CD4-positive, alpha-beta T cell treated with Interleukin-12 subunit alpha and Interleukin-12 subunit beta, for 1 hour (primary cell): ENCODE measurements around the gene OSBP2.
"Not testable (repeated sequence)": the region's sequence is repeated elsewhere in the genome, so short reads cannot be mapped to it uniquely, and the experiment has no call there.

Experiments
- DNase-seq: peaks from one replicate; pipeline ENCODE4 v3.0.0-alpha.2; 2020

OSBP2 gene

DNA sequence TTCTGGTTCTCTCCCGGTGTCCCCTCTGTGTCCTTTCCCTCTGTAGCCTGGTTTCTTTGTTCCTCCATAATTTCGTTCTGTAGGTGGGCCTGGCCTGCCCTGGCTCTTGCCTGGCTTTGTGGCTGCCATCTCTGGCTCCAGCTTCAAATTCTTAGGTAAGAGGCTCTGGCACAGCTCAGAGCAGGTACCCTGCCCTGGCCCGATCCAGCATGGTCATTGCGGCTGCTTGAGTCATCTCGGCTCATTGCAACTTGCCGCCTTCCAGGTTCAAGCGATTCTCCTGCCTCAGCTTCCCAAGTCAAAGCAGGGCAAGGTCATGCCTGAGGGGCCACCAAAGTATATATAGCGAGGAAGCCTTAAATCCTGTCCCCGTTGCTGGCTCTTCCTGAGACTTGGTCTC, 76.0 kb downstream of the OSBP2 start:
- no peak for DNase-seq

DNA sequence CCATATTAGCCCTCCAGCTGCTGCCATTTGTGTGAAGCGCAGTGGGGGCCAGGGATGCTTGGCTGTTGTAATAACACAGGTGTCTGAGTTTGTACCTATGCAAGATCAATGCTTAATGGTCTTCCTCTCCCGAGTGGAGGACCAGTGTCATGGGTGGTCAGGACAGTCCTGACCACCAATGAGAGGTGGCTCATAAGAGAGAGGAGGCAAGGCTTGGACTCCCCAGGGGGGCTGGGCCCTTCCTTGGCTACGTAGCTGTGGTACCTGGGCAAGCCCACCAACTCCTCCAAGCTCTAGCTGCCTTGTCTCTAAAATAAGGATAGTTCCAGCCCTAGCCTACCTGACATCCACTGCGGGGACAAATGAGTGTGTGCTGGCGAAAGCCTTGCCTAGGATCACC, 79.2 kb downstream of the OSBP2 start:
- no peak for DNase-seq

DNA sequence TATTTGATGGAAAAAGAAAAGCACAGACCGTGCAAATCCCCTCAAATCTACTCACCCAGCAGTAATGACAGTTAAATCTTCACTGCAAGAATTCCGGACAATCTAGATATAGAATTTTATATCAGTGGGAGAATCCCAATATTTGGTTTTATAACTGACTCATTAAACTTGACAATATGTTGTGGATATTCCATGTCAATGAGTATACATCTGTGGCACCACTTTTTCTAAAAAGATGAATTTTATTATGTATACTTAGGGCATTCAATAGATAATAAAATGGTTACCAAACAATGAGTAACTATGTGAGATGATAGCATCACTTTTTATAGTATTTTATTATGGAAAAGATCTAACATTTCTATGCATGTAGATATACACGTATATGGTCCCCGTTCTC, 79.9 kb downstream of the OSBP2 start:
- no peak for DNase-seq

DNA sequence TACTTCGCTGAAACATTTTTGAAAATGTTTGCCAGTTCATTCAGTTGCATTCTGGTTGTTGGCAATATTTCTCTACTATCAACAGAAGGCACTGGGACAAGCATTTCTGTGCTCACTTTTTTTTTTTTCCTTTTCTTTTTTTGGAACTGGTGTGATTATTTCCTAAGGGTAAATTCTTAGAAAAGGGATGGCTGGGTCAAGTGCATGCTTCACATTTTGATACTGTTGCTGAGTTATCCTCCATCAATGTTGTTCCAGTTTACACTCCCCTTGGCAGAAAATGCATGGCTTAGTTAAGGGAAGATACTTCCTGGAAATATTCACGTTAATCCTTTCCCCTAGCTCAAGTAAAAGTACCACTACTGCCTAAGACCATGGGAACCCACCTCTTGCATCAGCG, 81.8 kb downstream of the OSBP2 start:
- DNase-seq = no peak

DNA sequence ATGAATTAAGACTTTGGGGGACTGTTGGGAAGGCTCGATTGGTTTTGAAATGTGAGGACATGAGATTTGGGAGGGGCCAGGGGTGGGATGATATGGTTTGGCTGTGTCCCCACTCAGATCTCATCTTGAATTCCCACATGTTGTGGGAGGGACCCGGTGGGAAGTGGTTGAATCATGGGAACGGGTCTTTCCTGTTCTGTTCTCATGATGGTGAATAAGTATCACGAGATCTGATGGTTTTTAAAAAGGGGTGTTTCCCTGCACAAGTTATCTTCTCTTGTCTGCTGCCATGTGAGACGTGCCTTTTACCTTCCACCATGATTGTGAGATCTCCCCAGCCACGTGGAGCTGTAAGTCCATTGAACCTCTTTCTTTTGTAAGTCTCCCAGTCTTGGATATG, 82.5 kb downstream of the OSBP2 start:
- DNase-seq = not testable (repeated sequence)

DNA sequence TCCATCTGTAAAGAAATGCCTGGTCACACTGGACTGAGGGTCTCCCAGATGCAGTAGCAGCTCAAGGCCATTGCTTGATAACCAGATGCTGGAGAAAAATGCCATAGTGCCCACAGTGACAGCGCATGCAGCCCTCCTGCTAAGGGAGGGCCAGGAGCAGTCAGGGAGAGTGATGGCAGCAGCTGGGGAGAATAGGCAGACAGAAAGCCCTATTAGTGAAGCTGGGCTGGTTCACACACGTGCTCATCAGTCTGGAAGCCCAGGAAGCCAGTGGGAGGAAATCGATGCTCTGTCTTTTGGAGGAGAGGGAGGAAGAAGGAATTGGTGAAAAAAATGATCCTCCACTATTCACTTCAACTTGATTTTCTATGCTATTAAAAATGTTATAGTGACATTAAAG, 82.9 kb downstream of the OSBP2 start:
- DNase-seq = no peak

DNA sequence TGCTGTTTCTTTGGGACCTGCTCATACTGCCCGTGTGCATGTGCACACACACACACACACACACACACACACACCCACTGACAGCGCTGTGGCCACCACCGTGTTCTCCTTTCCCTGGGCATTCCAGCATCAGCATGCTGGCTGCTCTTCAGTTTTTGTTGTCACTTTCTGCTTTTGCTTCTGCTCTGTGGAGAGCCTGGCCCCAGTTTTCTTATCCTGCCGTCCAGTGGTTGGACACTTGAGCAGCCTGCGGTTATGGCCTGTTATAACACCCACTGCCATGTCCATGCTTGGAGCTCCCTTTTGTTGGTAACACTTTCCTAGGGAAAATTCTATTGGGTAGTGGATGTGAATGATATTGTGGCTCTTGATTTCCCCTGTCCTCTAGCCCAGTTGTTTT, 83.6 kb downstream of the OSBP2 start:
- DNase-seq = no peak

DNA sequence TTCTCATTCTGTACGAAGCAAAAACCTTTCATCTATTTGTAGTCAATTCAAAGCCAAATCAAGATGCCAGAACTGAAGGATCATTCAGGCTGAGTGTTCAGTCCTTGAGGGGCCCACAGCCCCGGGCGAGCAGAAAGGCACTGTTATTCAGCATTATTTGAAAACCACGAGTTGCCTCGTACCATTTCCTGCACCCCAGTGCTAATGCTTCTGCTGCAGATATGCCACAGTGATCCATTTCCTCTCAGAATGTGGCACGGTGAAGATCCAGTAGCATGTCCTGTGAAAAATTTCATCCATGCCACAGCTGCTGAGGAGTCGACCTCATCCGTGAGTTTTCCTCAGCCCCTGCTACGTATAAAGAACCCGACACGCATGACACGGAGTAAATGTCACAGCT, 85.4 kb downstream of the OSBP2 start:
- no peak for DNase-seq

DNA sequence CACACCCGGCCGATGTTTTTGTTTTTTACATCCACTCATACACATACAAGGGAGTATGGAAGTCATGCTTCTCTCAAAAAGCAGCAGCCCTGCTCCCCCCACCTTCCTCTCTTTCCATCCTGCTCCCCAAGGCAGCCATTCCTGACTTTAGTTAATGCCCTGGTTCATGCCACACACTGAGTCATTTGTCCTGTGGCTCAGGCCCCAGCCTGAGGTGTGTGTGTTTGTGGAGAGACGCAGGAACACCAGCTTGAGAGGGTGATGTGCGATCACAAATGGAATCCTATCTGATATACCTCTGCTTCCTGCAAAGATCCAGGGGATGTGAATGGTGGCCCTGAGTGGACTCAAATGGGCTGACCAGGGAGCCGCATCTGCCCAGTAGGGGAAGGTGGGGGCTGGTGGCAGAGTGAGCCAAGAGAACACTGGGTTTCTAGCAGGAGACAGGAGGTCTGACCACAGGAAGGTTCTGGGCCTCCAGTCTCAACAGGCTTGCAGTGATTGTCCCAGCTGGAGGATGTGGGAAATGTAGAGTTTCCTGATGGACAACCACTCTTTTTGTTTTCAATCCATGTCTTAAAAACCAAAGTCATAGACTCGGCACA, 86.7 kb downstream of the OSBP2 start:
- DNase-seq = no peak

DNA sequence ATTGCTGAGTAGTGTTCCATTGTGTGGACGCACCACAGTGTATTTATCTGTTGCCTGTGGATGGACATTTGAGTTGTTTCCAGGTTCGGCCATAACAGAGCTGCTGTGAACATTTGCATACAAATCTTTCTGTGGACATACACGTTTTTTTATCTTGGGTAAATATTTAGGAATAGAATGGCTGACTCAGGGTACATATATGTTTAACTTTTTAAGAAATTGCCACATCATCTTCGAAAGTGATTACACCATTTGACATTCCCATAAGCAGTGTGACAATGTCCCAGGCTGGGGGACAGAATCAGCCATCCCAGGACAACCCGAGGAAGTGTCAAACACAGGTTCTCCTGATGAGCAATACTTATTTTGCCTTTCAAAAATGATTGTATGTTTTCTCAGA, 87.9 kb downstream of the OSBP2 start:
- DNase-seq = no peak

DNA sequence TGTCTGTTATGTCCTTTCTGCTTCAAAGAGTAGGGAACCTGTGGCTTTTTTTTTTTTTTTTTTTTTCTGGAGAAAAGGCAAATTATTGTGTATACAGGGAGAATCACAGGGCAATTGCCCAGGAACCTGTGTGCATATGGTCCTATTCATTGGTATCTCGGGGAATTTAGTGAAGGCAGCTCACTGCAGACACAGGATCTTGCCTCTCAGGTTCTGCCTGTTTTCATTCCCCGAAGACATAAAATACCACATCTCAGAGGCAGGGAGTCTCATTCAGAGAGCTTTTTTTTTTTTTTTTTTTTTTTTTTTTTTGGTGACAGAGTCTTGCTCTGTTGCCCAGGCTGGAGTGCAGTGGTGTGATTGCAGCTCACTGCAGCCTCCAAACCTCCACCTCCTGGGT, 88.3 kb downstream of the OSBP2 start:
- DNase-seq = no peak

DNA sequence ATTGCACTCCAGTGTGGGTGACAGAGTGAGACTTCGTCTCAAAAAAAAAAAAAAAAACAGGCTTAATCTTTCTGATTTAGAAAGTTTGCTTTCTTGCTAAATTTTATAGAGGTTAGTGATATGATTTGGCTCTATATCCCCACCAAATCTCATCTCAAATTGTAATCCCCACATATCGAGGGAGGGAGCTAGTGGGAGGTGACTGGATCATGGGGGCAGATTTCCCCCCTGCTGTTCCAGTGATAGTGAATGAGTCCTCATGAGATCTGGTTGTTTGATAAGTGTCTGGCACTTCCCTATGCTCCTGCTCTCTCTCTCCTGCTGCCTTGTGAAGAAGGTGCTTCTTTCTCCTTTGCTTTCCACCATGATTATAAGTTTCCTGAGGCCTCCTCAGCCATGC, 90.9 kb downstream of the OSBP2 start:
- no peak for DNase-seq

DNA sequence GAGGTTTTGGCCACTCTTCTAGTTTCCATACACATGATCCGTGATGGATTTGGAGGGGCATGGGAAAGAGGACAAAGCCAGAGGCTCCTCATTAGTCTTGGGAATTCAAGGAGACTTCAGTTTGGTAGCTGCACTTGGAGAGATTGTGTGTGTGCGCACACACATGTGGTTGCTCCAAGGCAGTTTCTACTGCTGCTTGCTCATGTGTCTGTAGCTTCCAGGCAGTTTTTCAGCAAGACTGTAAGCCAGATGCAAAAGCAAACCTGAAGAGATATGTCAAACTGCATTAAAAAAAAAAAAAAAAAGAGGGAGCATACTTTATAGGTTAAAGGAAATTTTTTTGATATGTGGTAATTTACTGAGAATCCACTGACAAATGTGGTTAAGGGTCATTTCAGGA, 95.7 kb downstream of the OSBP2 start:
- DNase-seq = no peak

DNA sequence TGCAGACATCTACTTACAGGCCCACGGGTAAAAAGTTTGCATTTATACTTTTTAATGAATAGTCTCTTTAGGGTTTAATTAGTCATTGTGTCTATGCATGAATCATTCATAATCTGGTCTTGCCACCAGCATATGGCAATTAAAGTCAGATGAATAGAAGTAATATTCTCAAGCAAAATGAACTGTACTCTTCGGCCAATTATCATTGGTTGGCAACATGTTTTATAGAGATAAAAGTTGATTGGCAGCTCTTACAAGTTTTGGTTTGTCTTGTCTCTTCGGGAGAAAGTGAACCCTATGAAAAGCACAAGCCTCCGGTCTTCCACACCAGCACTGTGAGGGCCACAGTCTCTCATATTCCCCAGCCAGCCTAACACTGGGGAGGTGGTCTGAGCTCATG, 97.8 kb downstream of the OSBP2 start:
- DNase-seq = no peak

DNA sequence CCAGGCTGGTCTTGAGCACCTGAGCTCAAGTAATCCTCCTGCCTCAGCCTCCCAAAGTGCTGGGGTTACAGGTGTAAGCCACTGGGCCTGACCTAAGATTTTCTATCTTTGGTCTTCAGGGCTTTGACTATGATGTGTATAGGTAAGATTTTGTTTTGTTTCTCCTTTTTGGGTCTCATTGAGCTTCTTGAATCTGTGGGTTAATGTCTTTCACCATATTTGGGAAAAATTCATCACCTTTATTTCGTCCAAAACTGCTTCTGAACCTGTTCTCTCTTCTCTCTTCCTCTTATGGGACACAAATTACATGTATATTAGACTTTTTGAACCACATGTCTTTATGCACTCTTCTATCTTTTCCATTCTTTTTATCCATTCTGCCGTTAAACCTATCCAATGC, 100.4 kb downstream of the OSBP2 start:
- DNase-seq = no peak

DNA sequence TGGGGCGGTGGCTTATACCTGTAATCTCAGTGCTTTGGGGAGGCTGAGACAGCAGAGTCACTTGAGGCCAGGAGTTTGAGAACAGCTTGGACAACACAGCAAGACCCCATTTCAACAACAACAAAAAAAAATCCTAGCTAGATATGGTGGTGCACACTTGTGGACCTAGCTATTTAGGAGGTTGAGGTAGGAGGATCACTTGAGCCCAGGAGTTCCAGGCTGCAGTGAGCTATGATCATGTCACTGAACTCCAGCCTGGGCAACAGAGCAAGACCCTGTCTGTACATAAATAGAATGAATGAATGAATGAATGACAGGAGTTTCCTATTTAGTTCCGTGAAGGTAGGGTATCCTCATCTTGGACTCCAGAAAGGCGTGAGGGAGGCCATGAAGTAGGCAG, 107.0 kb downstream of the OSBP2 start:
- no peak for DNase-seq

DNA sequence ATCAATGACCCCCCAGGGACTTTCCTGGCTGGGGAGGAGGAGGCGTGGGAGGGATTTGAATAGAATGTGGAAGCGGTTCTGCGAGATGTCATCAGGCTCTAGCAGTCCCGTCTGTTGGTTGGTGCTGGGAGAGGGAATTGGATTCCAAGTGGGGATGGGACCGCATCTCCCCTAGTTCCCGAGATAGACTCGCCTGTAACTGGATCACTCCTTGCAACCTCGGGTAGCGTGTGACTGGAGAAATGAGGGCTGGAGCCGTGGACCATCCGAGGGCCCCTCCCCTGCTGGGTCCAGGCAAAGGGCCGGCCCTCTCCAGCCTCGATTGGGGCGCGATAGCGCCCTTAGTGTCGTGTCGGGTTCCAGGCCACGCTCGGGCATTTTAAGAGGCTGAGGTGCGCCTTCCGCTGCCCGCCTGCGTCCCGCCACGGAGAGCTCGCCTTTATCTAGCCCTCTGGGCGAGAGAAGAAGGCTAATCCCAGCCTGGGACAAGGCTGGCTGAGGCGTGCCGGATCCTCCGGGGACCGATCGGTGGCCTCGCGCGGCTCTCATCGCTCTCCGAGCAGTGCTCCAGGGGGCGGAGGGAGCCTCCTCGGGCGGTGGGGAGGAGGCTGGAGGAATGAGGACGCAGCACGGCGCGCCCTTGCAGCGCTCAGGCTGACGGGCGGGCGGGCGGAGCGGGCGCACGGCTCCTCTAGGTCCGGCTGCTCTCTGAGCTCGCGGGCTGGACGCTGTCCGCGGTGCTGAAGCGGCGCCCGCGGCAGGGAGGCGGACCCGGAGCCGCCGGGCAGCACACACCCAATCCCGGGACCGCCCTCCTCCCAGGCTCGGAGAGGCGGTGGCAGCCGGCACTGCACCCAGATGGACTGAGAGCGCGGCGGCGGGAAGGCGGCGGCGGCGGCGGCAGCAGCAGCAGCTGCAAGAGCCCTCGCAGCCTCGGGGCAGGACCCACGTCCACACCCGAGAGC, 107.8 kb downstream of the OSBP2 start:
- peak; percentile 62 for DNase-seq

DNA sequence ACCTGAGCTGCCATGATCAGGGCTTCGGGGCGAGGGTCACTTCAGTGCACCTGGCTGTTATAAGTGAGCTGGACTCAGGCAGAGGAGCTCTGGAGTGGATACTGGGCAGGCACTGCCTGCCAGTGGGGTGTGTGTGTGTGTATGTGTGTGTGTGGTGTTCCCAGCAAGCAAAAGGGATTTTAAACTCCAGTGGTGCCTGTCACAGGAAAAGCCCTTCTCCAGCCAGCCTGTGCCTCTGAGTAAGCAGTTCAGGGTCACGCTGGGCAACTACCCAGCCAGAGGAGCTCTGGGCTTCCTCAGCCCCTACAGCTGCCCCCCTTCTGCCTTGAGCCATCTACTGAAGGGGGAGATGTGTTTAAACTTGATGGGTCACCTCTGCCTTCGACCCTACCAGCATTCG, 109.0 kb downstream of the OSBP2 start:
- DNase-seq = no peak

DNA sequence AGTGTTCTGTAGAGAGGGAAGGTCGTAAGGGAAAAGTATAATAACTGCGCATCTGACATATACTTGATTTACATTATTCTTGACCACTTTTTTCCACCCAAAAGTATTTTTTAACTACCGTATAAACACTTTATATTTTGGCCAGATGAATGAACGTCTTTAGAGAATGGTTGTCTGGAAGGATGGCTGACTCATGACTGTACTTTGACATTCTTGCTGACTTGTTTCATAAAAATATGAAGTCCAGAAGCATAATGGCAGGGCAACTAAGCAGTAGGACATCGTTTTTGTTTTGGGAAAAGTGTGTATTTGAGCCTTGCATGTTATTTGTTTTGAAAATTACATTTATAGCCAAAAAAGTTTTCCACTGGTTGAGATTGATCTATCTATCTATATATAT, 110.0 kb downstream of the OSBP2 start:
- no peak for DNase-seq

DNA sequence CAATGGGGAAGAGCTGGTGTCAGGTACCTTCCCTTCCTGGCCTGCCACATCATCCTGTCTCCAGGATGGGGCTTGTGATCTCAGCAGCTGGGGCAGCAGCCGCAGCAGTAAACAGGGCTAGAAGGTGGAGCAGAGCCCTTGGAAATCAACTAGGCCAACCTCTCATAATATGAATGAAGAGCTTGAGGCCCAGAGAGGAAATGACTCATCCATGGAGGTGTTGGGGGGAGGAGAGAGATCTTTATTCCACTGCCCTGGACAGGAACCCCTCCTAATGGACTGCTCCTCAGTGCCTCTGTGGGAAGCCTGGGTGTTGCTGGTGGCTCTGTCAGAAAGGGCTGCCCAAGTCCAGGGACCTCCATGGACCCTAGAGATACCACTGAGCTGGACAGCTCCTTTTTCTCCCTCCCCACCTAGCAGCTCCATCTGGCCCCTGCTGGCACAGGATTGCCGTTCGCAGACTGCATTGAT, 111.8 kb downstream of the OSBP2 start:
- DNase-seq = no peak

DNA sequence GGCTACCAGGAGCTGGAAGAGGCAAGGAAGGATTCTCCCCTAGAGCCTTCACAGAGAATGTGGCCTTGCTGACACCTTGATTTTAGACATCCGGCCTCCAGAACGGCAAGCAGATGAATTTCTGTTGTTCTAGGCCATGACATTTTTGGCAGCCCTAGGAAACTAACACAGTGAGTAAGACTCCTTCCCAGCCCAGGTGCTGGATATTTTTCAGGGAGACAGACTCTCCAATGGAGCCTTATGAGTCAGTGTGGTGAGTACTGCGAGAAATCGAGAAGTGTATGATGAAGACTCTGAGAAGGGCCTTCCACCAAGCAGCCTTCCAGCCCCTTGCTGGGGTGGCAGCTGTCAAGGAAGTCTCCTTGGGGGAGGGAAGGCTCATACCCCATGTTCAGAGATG, 114.4 kb downstream of the OSBP2 start:
- no peak for DNase-seq

DNA sequence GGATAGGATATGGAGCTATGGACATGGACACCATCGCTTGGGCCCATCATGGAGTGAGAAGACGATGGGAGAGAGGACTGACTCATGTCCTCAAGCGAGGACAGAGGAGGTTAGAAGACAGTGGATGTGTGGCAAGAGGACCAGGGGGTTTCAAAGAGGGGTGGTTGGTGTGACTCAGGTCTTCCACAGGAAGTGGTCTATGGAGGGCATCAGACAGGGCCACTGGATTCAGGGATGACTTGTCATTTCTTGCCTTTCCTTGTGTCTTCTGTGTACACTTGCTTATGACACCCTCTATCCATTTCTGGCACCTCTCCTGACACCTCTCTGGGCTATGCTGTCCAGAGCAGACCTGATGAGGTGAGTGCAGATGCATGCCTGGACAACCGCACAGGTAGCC, 115.4 kb downstream of the OSBP2 start:
- DNase-seq = no peak

DNA sequence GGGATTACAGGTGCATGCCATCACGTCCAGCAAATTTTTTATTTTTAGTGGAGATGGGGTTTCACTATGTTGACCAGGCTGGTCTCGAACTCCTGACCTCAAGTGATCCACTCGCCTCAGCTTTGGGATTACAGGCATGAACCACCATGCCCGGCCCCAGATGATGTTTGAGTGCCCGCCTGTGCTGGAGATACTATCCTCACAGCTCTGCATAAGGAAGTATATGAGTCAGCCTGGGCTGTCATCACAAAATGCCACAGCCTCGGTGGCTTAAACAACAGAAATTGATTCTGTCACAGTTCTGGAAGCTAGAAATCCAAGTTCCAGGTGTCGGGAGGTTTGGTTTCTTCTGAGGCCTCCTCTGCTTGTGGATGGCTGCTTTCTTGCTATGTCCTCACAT, 119.3 kb downstream of the OSBP2 start:
- DNase-seq = no peak

DNA sequence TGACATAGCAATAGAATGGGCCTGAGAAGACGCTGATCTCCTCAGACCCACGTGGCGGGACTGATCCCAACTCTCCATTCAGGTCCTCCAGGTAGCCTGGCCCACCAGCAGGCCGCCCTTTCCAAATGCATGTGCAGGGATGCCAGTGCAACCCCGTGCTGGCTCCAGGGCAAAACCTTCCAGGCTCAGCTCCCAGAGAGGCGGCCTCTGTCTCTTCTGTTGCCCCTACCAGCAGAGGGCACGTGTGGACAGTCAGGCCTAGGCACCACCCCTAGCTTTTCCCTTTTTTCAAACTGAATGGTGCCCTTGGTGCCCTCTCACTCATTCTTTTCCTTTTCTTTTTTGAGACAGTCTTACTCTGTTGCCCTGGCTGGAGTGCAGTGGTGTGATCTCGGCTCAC, 121.7 kb downstream of the OSBP2 start:
- no peak for DNase-seq

DNA sequence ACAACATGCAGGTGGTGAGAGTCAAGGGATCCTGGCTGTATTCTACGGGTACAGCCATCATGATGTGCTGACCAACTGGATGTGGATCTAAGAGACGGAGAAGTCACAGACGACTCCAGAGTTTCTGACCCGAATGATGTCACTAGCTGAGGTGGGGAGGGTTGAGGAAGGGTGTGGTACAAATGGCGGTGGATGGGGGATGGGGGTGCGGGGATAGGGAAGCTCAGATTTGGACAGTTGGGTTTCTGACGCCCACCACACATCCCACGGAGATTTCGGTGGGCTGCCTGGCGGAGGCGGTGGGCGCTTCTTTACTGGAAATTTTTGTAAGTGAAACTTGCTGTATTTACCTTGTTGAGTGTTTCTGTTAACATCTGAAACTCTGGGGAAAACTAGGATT, 126.7 kb downstream of the OSBP2 start:
- no peak for DNase-seq
